Activated naive CD8-positive, alpha-beta T cell treated with anti-CD3 and anti-CD28 coated beads, Interleukin-2, amount 50 U/mL, for 16 hours (primary cell): ENCODE results near the gene SHOC2.

Source experiments
- DNase-seq: peaks from one replicate; pipeline ENCODE4 v3.0.0-alpha.2; 2020; ENCODE audit warnings: low read depth, low spot score

SHOC2 gene

GRCh38 chr10:110919349-110919931 lies at the start of gene SHOC2:
SHOC2 (plus strand) TSS chr10:110919604; CDS start chr10:110964359, 44,755 bp downstream.
- DNase-seq, result peak; percentile 96

GRCh38 chr10:110870823-110871297 lies 48.5 kb upstream of the SHOC2 start:
- DNase-seq, result no peak

GRCh38 chr10:110871298-110872084 lies 47.9 kb upstream of the SHOC2 start, which contains the start of gene PDCD4:
PDCD4 (plus strand) TSS chr10:110871928; CDS start chr10:110876028, 4,100 bp downstream.
- peak; percentile 85 for DNase-seq

GRCh38 chr10:110872145-110872983 lies 47.0 kb upstream of the SHOC2 start:
- peak; percentile 64 for DNase-seq

GRCh38 chr10:110872984-110873923 lies 46.1 kb upstream of the SHOC2 start:
- DNase-seq, result no peak

- DNase-seq, result no peak
Observed at GRCh38 chr10:110873951-110874350, 45.5 kb upstream of the SHOC2 start.

- DNase-seq, result no peak
Observed at GRCh38 chr10:110876000-110876399, 43.4 kb upstream of the SHOC2 start.

GRCh38 chr10:110876788-110877187 lies 42.6 kb upstream of the SHOC2 start:
- no peak for DNase-seq

GRCh38 chr10:110880012-110880411 lies 39.4 kb upstream of the SHOC2 start:
- no peak for DNase-seq

GRCh38 chr10:110881247-110881646 lies 38.2 kb upstream of the SHOC2 start:
- no peak for DNase-seq

- no peak for DNase-seq
Observed at GRCh38 chr10:110881905-110882304, 37.5 kb upstream of the SHOC2 start.

GRCh38 chr10:110883924-110884323 lies 35.5 kb upstream of the SHOC2 start:
- no peak for DNase-seq

- no peak for DNase-seq
Observed at GRCh38 chr10:110885932-110886674, 33.3 kb upstream of the SHOC2 start.

- DNase-seq, result no peak
Observed at GRCh38 chr10:110887560-110887959, 31.8 kb upstream of the SHOC2 start.

- no peak for DNase-seq
Observed at GRCh38 chr10:110892602-110893288, 26.7 kb upstream of the SHOC2 start.

GRCh38 chr10:110893559-110894179 lies 25.7 kb upstream of the SHOC2 start:
- DNase-seq, result no peak

GRCh38 chr10:110897184-110897583 lies 22.2 kb upstream of the SHOC2 start:
- DNase-seq, result no peak

GRCh38 chr10:110898391-110898790 lies 21.0 kb upstream of the SHOC2 start:
- no peak for DNase-seq

GRCh38 chr10:110900983-110901382 lies 18.4 kb upstream of the SHOC2 start:
- DNase-seq, result no peak
